CD14-positive monocyte (primary cell): ENCODE results near the gene C22orf23. TPM values are rescaled to one million over a fixed set of nuclear protein-coding genes. Genes with fewer than 3 reads are reported as not detected.

Experiments used
- DNase-seq, 3 donors: peaks; one replicate each; pipeline ENCODE4 v3.0.0-alpha.2; 2011 to 2022
- H2AFZ ChIP-seq: 2 replicates; pipeline ENCODE4 v1.6.0; 2012; ENCODE audit warnings: mild to moderate bottlenecking, low read depth, low read length, inconsistent platforms; ENCODE audit not compliant: insufficient read depth, poor library complexity, severe bottlenecking
- H3K27ac ChIP-seq, 2 donors: 1 replicate in 1 of 2; 2 replicates in 1 of 2; pipeline ENCODE4 v1.5.1; 2012 to 2013; ENCODE audit warnings: low read length in 2 of 2, control low read depth in 1 of 2, inconsistent platforms in 1 of 2, low read depth in 1 of 2, mild to moderate bottlenecking in 1 of 2
- H3K27me3 ChIP-seq, 2 donors: one replicate each; pipeline versions ENCODE4 v1.6.0 to v1.6.1; 2011 to 2013; ENCODE audit warnings: low read length in 2 of 2; ENCODE audit not compliant: control insufficient read depth in 2 of 2, insufficient read depth in 2 of 2
- H3K36me3 ChIP-seq, 2 donors: replicated peaks in 1 of 2; 1 replicate in 1 of 2; 2 replicates in 1 of 2; pipeline versions ENCODE4 v1.5.1 to v1.6.1; 2012 to 2013; ENCODE audit warnings: low read length in 2 of 2, control low read depth in 1 of 2, inconsistent platforms in 1 of 2, mild to moderate bottlenecking in 1 of 2; ENCODE audit not compliant: insufficient read depth in 2 of 2, control insufficient read depth in 1 of 2
- H3K4me1 ChIP-seq, 2 donors: 1 replicate in 1 of 2; 2 replicates in 1 of 2; pipeline versions ENCODE4 v1.5.1 to v1.6.1; 2012 to 2013; ENCODE audit warnings: low read length in 2 of 2, control low read depth in 1 of 2, inconsistent platforms in 1 of 2, mild to moderate bottlenecking in 1 of 2, moderate library complexity in 1 of 2; ENCODE audit not compliant: insufficient read depth in 2 of 2, control insufficient read depth in 1 of 2
- H3K4me2 ChIP-seq: replicated peaks from 2 replicates; pipeline ENCODE3; 2012; ENCODE audit warnings: low read length, moderate library complexity, mild to moderate bottlenecking; ENCODE audit not compliant: poor library complexity, severe bottlenecking; ENCODE audit errors: extremely low read depth
- H3K4me3 ChIP-seq, 3 experiments: fragments of 200-600 bp in 1 of 3; sonication (generic) in 1 of 3; replicated peaks in 1 of 3; 1 replicate in 2 of 3; 2 replicates in 1 of 3; pipeline ENCODE4 v1.5.1; 2011 to 2013; ENCODE audit warnings: low read length in 3 of 3, mild to moderate bottlenecking in 3 of 3, control low read depth in 2 of 3, low read depth in 2 of 3, inconsistent platforms in 1 of 3, moderate library complexity in 1 of 3
- H3K79me2 ChIP-seq: 2 replicates; pipeline ENCODE4 v1.6.0; 2012; ENCODE audit warnings: mild to moderate bottlenecking, control low read depth, inconsistent platforms, low read length, moderate library complexity; ENCODE audit not compliant: insufficient read depth
- H3K9ac ChIP-seq: 2 replicates; pipeline ENCODE4 v1.6.0; 2017; ENCODE audit warnings: low read length, mild to moderate bottlenecking; ENCODE audit not compliant: insufficient read depth, poor library complexity, severe bottlenecking
- H3K9me3 ChIP-seq, 2 donors: replicated peaks in 1 of 2; 1 replicate in 1 of 2; 2 replicates in 1 of 2; pipeline versions ENCODE4 v1.5.1 to v1.6.1; 2012 to 2013; ENCODE audit warnings: low read length in 2 of 2, control low read depth in 1 of 2; ENCODE audit not compliant: control insufficient read depth in 1 of 2, insufficient read depth in 1 of 2
- H4K20me1 ChIP-seq: 2 replicates; pipeline ENCODE4 v1.6.0; 2012; ENCODE audit warnings: mild to moderate bottlenecking, low read length, control low read depth, moderate library complexity; ENCODE audit not compliant: insufficient read depth
- H3K27ac Mint-ChIP-seq, 7 donors: one replicate each; pipeline ENCODE4 v1.8.0; 2020; ENCODE audit warnings: mild to moderate bottlenecking in 7 of 7, mixed read lengths in 7 of 7, moderate library complexity in 6 of 7, inconsistent platforms in 2 of 7
- H3K27me3 Mint-ChIP-seq, 3 donors: one replicate each; pipeline ENCODE4 v1.8.0; 2021 to 2022; ENCODE audit warnings: low read depth in 3 of 3, mild to moderate bottlenecking in 3 of 3, mixed read lengths in 3 of 3, moderate library complexity in 3 of 3, inconsistent platforms in 1 of 3
- H3K36me3 Mint-ChIP-seq, 2 donors: one replicate each; pipeline ENCODE4 v1.8.0; 2020; ENCODE audit warnings: mixed read lengths in 2 of 2, inconsistent platforms in 1 of 2, mild to moderate bottlenecking in 1 of 2
- H3K4me1 Mint-ChIP-seq: one replicate; pipeline ENCODE4 v1.8.0; 2020; ENCODE audit warnings: mild to moderate bottlenecking, mixed read lengths
- H3K4me3 Mint-ChIP-seq, 2 donors: one replicate each; pipeline ENCODE4 v1.8.0; 2020; ENCODE audit warnings: mild to moderate bottlenecking in 2 of 2, mixed read lengths in 2 of 2, moderate library complexity in 1 of 2
- H3K9me3 Mint-ChIP-seq, 7 donors: one replicate each; pipeline ENCODE4 v1.8.0; 2020 to 2022; ENCODE audit warnings: mixed read lengths in 7 of 7, mild to moderate bottlenecking in 6 of 7, moderate library complexity in 6 of 7, inconsistent platforms in 2 of 7
- CTCF ChIP-seq: fragments of 200-600 bp; IDR thresholded peaks from one replicate; pipeline ENCODE4 v1.8.0; 2022; ENCODE audit warnings: antibody characterized with exemption, mild to moderate bottlenecking
- WGBS: methylation state at CpG from one replicate; pipeline ENCODE4 v1.1.5; 2013; ENCODE audit warnings: missing lambda C conversion rate; ENCODE audit not compliant: insufficient coverage; 5-methylcytosine and 5-hydroxymethylcytosine counted together
- intact Hi-C, 2 donors: fragments of 100-400 bp; cut with micrococcal nuclease; formaldehyde crosslinking; loops; one replicate each; pipeline versions ENCODE4 v1.15.0 to v1.15.1; 2023
- polyA plus RNA-seq, 3 donors: library from polyadenylated mRNA; depleted of rRNA in 1 of 3; unstranded in 2 of 3; stranded (reverse) in 1 of 3; fragments of 300-500 nt in 2 of 3; fragments of >200 nt in 1 of 3; fragmentation: Illumina TruSeq in 2 of 3; gene quantifications; 1 replicate in 2 of 3; 2 replicates in 1 of 3; pipeline ENCODE4 v1.2.3, GENCODE V29; 2012 to 2021

Gene C22orf23
- polyA plus RNA-seq, 3 donors = not detected

DNA sequence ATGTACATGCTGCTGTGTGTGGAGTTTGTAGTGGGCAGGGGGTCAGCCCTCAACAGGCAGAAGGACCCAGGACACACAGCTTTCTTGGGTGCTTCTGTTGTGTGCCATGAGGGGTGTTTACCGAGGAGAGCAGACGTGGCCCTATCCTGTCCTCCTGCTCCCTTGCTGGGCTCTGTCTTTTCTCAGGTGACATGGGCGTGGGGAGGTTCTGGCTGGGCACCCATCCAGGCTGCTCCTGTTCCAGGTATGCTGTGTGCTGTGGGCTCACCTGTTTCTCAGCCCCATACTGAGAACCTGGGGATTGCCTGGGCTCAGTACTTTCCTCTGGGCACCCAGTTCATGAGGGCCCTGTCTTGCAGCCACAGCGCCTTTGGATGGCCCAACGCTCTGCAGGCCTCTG is 24.0 kb downstream of the C22orf23 start:
- Histone ChIP-seq H3K9ac (no peak overlapping the region), H3K4me2 (no peak overlapping the region), H3K36me3 (peaks cover 50 to 53% of the 10 kb centered on the region in 2 donors), H2AFZ (no peak overlapping the region), H4K20me1 (no peaks in the 10 kb centered on the region), H3K4me3 (no peak overlapping the region), H3K4me1 (peaks cover 6 to 8% of the 10 kb centered on the region in 2 donors), H3K27me3 (no peaks in the 10 kb centered on the region), H3K79me2 (no peaks in the 10 kb centered on the region), H3K9me3 (no peaks in the 10 kb centered on the region), H3K27ac (no peak overlapping the region)
- Mint-ChIP-seq H3K4me3 (no peak overlapping the region), H3K27me3 (peaks cover 0 to 3% (median 0%) of the 10 kb centered on the region in 3 donors), H3K9me3 (no peaks in the 10 kb centered on the region), H3K4me1 (peaks cover 10% of the 10 kb centered on the region), H3K36me3 (peaks cover 44 to 69% of the 10 kb centered on the region in 2 donors), H3K27ac (no peak overlapping the region)
- TF ChIP-seq CTCF = no peak
- DNase-seq = no peak
- intact Hi-C loops = no loop called here
- WGBS = 98% methylated on average over 4 of the region's 5 CpGs

GRCh38 chr22:37927637-37927936 is 25.8 kb downstream of the C22orf23 start:
- Histone ChIP-seq H3K79me2 (no peaks in the 10 kb centered on the region), H2AFZ (no peak overlapping the region), H3K27ac (no peak overlapping the region), H3K4me1 (no peaks in the 10 kb centered on the region), H3K4me2 (no peak overlapping the region), H4K20me1 (no peaks in the 10 kb centered on the region), H3K9ac (no peak overlapping the region), H3K4me3 (no peak overlapping the region), H3K36me3 (peaks cover 48 to 58% of the 10 kb centered on the region in 2 donors), H3K9me3 (no peaks in the 10 kb centered on the region), H3K27me3 (no peaks in the 10 kb centered on the region)
- Mint-ChIP-seq H3K4me1 (no peaks in the 10 kb centered on the region), H3K36me3 (peaks cover 43 to 68% of the 10 kb centered on the region in 2 donors), H3K4me3 (no peak overlapping the region), H3K27me3 (peaks cover 0 to 3% (median 0%) of the 10 kb centered on the region in 3 donors), H3K9me3 (no peaks in the 10 kb centered on the region), H3K27ac (no peak overlapping the region)
- 95% methylated on average over 3 of the region's 5 CpGs for WGBS
- no peak for DNase-seq
- no peak for TF ChIP-seq CTCF
- intact Hi-C loops = no loop called here
